ENCODE measurements around the gene P4HA3.
"Not testable (repeated sequence)": the region's sequence is repeated elsewhere in the genome, so short reads cannot be mapped to it uniquely, and the experiment has no call there.

P4HA3 gene

DNA sequence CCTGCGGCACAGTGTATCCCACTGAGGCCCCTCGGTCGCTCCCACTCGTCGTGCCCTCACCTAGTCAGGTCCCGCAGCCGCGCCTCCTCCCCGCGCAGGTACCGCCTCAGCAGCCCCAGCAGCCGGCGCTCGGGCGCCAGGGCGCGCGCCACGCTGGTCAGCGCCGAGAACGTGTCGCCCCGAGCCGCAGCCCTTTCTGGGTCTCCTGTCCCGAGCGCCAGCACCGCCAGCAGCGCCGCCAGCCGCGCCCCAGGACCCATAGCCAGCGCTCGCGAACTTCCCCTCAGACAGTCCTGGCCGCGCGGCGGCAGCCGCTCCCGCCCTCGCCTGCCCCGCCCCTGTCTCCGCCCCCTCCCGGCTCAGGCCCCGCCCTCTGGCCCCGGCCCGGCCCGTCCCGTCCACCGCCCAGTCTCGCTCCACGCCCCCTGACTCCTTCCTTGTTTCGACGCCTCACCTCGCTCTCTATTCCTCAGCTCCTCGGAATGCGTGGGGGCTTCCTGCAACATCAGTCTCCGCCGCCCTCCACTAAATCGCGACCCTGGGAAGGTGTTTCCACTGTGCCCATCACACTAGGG, at the start of gene P4HA3:
Gene P4HA3, minus strand, starts transcription at position 289 of the 575 bp plus-strand sequence. Its CDS starts 29 bp downstream, at position 260.
- DNase-seq: peak; percentile 50

DNA sequence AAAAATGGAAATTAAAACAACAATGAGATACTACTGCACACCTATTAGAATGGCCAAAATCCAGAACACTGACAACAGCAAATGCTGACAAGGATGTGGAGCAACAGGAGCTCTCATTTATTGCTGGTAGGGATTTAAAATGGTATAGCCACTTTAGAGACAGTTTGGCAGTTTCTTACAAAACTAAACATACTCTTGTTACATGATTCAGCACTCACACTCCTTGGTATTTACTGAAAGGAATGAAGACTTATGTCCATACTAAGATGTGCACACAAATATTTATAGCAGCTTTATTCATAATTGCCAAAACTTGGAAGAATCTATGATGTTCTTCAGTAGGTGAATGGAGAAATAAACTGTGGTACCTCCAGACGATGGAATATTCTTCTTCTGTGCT, 46.0 kb upstream of the P4HA3 start:
- DNase-seq: no peak

DNA sequence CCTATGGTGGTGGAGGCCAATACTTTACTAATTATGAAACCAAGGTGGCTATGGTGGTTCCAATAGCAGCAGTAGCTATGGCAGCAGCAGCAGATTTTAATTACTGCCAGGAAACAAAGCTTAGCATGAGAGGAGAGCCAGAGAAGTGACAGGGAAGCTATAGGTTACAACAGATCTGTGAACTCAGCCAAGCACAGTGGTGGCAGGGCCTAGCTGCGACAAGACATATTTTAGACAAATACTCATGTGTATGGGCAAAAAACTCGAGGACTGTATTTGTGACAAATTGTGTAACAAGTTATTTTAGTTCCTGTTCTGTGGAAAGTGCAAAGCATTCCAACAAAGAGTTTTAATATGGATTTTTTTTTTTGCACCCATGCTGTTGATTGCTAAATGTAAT, 44.2 kb upstream of the P4HA3 start:
- no peak for DNase-seq

DNA sequence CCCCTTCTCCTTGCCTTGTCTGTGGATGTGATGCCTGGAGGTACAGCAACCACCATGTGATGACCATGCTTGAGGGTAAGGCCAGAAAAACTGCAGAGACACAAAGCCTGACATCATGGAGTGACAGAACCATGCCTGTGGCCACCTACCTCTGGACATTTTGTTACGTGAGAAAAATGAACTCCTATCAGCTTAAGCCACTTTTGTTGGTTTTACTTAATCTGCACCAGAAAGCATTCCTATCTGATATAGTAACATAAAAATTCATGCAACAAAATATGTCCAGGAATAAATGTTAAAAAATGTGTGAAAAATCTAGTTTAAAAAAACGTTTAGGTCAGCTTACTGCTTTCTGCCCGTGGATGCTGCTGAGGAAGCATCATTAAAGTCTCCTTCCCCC, 42.6 kb upstream of the P4HA3 start:
- DNase-seq: no peak

DNA sequence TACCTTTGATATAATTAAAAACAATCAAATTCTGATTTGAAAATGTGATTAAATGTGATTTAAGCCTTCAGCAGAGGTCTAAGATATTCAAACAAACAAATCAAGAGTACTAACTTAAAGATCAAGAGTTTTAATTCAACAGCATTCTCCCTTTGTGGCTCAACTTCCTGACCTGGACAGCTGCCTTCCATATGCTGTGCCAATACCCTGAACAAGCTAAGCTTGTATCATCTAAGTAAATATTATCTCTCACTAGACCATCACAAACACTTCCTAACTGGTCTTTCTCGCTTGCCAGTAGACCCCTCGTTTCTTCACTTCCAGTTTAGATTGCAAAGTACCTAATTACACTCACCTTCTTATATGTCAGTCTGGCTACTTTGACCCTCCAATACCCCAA, 35.9 kb upstream of the P4HA3 start:
- no peak for DNase-seq

DNA sequence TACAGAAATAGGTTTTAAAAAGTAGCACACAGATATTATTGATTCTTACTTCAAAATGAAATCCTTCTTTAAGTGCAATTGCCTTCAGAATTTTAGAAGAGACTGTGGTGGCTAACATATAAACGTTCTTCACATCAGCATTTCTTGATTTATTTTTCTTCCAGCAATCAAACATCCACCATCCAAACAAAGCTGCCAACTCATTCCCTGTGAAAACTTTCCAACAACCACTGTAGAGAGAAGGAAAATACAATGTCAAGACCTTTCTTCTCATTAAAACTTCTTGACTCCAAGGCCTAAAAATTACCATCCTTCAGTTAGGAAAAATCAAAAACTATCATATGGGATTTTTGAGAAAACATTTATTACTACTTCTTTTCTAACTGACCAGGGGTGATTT, 34.0 kb upstream of the P4HA3 start:
- DNase-seq: no peak

DNA sequence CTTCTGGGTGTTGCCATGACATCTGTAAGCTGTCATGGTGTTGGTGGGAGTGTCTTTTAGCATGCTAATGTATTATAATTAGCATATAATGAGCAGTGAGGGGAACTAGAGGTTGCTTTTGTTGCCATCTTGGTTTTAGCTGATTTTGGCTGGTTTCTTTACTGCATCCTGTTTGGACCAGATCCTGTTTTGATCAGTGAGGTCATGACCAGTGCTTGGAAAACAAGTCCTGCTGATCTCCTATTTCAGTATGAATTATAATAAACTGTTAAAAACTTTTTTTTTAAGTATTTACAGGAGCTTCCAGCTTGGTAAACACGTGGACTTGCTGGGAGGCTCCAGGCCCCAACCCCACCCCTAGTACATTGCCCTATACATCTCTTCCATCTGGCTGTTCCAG, 30.5 kb upstream of the P4HA3 start:
- no peak for DNase-seq

DNA sequence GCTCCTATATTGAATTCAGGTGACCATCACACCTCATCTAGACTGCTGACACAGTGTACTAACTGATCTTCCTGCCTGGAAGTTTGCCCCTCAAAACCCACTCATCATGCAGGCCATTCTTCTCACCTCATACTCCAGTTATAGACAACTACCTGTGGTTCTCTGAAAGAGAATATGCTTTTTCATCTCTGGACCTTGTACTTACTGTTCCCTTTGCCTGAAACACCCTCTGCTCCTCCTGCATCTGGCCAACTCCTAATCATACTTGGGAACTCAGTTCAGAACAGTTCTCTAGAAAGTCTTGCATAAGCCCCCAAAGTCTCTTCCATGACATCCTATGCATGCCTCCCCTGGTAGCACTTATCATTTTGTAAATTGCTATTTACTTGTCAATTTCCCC, 28.2 kb upstream of the P4HA3 start:
- no peak for DNase-seq

DNA sequence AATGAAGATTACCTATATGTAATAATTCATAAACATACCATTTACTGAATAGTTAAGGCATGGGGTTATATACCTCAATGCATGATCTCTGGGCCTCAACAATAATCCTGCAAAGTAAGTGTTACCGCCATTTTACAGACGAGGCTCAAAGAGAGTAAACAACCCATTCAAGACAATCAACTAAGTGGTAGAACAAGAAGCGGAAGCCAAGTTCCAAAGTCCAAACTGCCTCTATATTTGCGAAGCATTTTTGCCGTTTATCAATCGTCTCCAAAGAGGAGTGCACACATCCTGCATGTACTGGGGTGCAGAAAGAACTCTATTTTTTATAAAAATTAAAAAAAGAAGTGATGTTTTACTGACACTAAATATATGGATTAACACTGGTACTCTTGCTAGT, 27.5 kb upstream of the P4HA3 start:
- no peak for DNase-seq

DNA sequence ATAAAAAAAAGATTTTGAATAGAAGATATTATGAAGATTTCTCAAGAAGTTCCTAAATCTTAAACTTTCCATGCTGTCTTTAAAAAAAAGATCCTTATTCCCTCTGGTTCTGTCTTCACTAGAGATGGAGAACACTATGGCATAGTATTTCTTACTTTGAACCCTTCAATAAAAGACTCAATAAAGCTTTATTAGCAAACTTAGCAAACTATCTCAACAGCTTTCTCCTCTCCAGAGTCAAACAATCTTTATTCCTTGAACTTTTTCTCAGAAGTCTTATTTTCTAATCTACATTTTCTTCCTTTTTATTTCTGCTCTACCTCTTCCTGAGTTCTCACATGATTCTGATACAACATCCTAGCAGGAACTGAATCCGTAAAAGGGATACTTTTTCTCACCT, 21.8 kb upstream of the P4HA3 start:
- no peak for DNase-seq

DNA sequence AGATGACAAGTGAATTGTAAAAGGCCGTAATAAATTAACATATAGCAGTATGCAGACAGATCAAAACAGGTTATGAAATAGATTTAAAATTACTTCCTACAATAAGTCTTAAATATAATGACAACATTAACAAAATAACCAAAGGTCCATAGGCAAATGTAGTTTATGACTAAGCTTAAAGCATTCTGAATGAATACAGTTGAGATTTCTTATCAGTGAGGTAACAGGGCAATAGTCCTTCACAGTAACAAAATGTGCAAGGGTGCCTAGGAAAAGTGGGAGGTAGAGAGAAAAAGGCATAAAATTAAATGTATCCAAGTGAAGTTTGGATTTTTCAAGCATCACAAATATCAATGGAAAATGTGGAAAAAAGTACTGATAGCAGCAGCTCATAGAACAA, 20.9 kb upstream of the P4HA3 start:
- DNase-seq: no peak

DNA sequence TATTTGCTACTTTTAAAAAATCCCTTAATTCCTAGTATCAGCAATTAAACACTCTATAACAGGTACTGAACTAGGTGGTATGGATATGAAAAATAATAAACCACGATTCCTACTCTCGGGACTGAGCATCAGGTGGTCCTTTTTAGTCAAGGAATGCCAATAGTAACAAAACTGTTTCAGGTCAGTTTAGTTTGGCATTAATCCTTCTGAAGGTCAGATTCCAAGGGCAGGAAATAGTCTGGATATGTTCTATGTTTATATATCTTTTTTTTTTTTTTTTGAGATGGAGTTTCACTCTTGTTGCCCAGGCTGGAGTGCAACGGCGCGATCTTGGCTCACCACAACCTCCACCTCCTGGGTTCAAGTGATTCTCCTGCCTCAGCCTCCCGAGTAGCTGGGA, 19.6 kb upstream of the P4HA3 start:
- not testable (repeated sequence) for DNase-seq

DNA sequence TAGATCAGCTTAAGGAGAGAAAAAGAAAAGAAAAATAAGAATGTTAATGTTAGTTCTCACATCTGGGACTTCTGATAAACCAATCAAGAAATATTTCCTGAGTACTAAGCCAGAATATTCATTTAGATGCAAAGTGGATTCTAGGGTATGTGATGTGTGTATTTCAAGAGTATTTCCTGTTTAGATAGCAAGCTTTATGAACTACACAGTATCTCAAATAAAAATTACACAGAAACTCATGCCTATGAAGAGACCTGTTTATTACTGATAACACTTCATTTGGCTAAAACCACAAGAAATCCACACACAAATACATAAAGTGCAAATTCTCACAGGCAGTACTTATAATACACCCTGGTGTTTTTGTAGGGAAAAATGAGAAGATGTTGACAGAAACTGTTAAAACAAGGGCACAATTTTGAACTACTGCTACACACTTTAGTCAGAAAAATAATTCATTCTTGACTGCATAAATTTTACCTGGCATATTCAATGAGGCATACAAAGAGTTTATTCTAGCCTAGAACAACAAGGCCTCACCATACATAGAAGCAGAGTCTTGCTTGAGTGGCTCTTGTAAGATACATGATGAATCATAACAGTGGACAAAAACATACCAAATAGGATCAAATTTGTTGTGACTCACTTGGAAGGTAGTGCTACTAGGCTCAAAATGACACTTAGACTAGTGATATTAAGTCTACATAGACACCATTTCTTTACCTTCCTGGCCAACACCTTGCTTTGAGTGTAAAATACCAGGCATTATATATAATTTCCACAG, 18.8 kb upstream of the P4HA3 start:
- no peak for DNase-seq

DNA sequence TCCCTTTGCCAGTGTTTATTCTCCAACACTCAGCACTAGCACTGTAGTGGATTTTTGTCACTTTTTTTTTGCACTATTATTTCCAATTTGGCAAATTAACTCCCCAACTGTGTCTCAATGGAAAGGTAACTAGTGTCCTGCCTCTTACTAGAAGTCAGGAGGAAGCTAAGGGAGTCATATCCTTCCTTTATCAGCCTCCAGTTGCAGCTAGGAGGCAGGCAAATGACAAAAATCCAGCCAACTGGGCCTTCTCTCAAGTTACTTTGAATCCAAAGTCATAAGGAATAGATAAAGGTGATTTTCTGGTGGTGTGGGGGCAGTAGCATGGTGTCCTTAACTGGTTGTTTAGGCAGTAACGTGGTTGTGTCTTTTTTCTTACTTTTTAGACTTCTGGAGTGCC, 15.6 kb upstream of the P4HA3 start:
- DNase-seq: no peak

DNA sequence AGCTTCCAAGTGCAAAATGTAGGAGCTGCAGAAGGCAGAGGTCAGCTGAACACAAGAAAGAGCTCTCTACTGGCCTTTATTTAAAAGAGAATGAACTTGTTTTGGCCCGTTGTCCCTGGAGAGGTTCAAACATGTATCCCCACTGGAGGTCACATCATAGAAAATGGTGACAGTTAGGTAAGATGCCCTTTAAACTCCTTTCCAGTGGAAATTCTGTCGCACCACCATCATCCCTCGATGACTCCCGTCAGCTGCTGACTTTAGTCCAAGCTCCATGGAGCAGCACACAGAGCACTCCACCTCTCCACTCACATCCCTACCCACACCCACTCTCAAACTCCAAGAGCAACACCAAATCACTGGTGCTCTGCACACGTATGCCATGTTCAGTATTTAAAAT, 15.2 kb upstream of the P4HA3 start:
- no peak for DNase-seq

DNA sequence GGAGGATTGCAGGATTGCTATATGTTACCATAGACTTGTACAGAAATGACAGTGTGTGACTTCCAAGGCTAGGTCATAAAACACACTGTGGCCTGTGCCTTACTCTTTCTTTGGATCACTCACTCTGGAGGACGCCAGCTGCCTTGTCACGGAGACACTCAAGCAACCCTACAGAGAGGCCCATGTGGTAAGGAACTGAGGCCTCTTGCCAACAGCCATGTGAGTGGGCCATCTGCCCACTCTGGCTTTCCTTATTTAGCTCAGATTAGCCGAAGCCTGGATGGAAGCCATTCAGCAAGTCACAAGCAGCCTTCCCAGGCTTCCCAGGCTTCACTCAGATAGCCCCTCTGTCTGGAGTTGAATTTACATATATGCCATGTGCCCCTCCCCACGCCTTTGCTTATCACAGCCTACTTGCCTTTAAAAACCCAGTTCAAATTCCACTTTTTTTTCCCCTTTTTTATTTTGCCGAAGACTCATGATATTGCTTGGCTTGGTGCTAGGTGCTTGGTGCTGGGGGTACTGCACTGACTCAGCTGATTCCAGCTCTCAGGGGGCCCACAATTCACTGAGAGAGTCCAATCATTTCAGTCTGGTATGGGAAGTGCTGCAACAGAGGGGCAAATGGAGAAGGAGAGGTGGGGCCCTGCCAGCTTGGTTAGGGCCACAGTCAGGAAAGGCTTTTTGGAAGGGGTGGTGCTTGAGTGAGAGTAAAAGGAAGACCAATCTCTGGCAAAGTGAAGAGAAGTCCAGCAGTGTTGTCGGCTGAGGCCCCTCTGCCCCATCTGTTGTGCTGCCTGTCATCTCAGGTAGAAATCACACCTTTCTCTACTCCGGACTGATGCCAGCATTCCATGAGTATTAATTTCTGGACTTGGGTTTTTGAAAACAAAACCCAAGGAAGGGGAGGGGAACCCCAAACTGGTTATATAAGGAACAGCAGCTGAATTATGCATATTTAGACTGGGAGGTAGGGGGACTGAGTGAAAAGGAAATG, 14.5 kb upstream of the P4HA3 start:
- no peak for DNase-seq

DNA sequence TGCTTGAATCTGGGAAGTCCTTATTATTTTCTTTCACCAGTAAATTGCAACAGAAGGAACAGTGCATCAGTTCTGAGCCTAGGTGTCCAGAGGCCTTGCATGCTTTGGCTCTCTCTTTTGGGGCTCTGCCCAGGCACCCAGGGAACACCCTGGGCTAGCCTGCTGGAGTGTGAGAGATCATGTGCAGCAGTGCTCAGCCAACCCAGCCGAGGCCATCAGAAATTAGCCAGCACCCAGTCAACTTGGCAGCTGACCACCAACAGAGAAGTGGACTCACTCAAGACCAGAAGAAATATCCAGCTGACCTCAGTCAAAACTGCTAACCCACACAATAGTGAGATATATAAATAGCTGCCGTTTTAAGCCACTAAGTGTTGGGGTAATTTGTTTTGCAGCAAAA, 11.2 kb upstream of the P4HA3 start:
- no peak for DNase-seq

DNA sequence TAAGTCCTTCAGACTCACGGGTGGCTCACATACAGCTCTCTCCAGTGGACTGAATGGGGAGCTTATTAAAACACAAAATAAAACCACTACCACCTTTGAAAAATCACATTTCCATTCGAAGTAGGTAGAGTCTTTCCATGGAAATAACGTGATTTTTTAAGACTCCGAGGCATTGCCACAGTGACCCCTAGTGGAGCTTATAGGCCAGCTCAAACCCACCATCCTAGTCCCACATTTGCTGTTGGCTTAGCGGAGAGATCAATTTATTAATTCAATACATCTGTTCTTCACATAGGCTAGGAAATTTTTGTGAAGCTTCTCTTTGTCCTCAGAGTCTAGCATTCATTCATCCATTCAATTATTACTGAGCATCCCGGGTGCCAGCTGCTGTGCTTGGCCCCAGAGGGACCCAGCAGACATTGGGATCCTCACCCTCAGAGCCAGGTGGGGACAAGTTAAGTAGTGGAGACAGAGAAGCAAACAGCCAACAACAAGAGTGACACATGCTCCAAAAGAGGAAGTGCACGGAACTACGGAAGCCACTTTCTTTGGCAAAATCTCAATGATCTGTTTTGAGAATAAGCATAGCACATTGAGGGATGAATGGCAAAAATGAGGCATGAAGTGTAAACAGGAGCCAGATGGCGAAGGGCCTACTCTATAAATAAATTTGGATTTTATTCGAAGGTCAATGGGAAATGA, 10.2 kb upstream of the P4HA3 start:
- DNase-seq: peak; percentile 17

DNA sequence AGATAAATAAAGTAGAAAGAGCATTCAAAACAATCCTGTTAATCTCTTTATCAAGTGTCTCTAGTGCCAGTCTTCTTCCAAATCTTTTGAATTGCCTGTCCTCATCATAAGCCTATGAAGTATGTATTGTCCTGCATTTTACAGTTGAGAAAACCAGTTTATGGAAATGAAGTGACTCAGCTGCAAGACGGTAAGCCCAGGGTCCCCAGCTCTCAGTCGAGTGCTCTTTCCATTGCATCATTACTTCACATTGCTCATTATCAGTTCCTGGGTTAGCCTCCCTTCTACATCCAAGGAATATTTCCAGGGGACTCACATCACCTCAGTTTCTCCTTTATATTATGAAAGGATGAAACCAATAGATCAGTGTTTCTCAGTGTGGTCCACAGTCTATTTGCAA, 9.1 kb upstream of the P4HA3 start:
- DNase-seq: no peak

DNA sequence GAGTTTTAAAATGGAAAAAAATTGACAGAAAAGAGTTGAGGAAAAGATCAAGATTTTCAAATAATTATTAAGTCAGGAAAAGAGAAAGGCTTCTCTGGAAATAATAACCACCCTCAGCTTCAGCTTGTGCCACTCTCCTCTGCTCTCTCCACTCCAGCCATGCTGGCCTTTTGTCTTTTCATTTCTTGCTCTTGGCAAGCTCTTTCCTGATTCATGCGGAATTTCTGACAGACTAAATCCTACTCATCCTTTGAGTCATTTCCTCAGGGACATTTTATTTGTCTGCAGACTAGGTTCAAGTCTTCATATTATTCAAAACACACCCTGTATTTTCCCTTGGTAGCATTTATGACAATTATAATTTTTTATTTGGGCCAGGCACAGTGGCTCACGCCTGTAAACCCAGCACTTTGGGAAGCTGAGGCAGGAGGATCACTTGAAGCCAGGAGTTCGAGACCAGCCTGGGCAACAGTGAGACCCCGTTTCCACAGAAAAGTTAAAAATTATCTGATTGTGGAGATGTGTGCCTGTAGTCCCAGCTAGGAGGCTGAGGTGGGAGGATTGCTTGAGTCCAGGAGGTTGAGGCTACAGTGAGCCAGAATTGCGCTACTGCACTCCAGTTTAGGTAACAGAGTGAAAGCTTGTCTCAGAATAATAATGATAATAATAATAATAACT, 7.8 kb upstream of the P4HA3 start:
- DNase-seq: no peak

DNA sequence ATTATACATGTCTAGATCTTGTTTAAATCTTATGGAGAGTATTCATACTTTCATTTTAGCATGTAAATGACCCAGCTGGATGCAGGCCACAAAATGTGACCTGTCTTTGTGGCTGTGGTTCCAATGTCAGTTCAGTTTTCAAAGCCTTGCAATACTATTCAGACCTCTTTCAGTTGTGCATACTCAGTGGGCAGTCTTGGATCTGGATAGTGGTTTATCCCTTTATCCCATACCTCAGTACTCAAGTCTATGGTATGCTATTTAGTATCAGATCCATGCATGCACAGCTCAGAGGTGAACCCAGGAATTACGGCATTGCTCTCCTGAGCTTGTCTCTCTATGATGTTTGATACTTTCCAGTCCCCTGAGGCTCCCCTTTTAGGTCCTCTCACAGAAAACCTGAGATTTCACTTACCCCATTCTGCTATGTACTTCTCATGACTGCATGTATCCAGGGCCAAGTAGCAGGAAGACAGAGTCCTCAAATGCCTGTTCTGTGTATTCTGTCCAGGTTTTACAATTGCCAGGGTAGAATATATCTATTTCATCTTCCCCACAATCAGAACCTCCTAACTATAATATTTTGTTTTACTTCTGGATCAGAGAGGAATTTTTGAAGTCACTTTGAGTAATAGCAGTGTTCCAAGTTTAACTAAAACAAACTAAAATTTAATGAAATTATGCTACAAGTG, 6.9 kb upstream of the P4HA3 start:
- DNase-seq: no peak

Measured in CD4-positive, alpha-beta T cell treated with Interleukin-17A for 1 hour (primary cell).